Thoracic aorta (tissue), 2 donors: ENCODE results near the gene AHCTF1. TPM values are rescaled to one million over a fixed set of nuclear protein-coding genes. Genes with fewer than 3 reads are reported as not detected.

Experiments
- ATAC-seq: fragments of 150-250 bp; one replicate; pipeline ENCODE4 v1.8.0; 2017; ENCODE audit warnings: low read depth; ENCODE audit not compliant: insufficient number of reproducible peaks, low FRiP score
- DNase-seq: peaks from one replicate; pipeline ENCODE4 v3.0.0-alpha.2; 2020; ENCODE audit warnings: low spot score
- H3K27ac ChIP-seq, 2 donors: fragments of 200-600 bp; sonication (generic); 1 replicate in 1 of 2; 2 replicates in 1 of 2; pipeline ENCODE4 v1.5.1; 2016; ENCODE audit warnings: mild to moderate bottlenecking in 2 of 2, moderate library complexity in 2 of 2
- H3K27me3 ChIP-seq: fragments of 200-600 bp; sonication (generic); replicated peaks from 2 replicates; pipeline ENCODE4 v1.6.0; 2016; ENCODE audit warnings: mild to moderate bottlenecking; ENCODE audit not compliant: insufficient read depth
- H3K36me3 ChIP-seq: fragments of 200-600 bp; sonication (generic); one replicate; pipeline ENCODE4 v1.5.1; 2016
- H3K4me1 ChIP-seq, 2 donors: fragments of 200-600 bp; sonication (generic); 1 replicate in 1 of 2; 2 replicates in 1 of 2; pipeline versions ENCODE4 v1.5.1 to v1.6.0; 2016; ENCODE audit warnings: low read depth in 2 of 2, mild to moderate bottlenecking in 1 of 2; ENCODE audit not compliant: control insufficient read depth in 1 of 2
- H3K4me3 ChIP-seq: fragments of 200-600 bp; sonication (generic); 2 replicates; pipeline ENCODE4 v1.5.1; 2016; ENCODE audit warnings: mild to moderate bottlenecking
- H3K9me3 ChIP-seq: fragments of 200-600 bp; sonication (generic); 2 replicates; pipeline ENCODE4 v1.5.1; 2016
- CTCF ChIP-seq: fragments of 200-600 bp; sonication (generic); IDR thresholded peaks from one replicate; pipeline ENCODE4 v1.5.1; 2019; ENCODE audit warnings: antibody characterized with exemption
- total RNA-seq, 2 donors: library from RNA; depleted of rRNA; stranded (reverse); fragments of >200 nt; gene quantifications; one replicate each; pipeline versions ENCODE4 v1.1.0 to v1.2.3, GENCODE V29; 2016

The AHCTF1 gene
- total RNA-seq, 2 donors from 2014 or later, result 36.3 to 69.2 TPM

GRCh38 chr1:246906833-246907232 is 24.9 kb downstream of the AHCTF1 start:
- no peak for TF ChIP-seq CTCF
- ATAC-seq (no peak), DNase-seq (no peak)
- no peaks in the 10 kb centered on the region for H3K27me3 ChIP-seq
- H3K9me3 ChIP-seq, result no peaks in the 10 kb centered on the region
- peaks cover 23% of the 10 kb centered on the region for H3K36me3 ChIP-seq
- no peaks in the 10 kb centered on the region for H3K4me1 ChIP-seq
- no peak overlapping the region for H3K4me3 ChIP-seq
- no peak overlapping the region for H3K27ac ChIP-seq

DNA sequence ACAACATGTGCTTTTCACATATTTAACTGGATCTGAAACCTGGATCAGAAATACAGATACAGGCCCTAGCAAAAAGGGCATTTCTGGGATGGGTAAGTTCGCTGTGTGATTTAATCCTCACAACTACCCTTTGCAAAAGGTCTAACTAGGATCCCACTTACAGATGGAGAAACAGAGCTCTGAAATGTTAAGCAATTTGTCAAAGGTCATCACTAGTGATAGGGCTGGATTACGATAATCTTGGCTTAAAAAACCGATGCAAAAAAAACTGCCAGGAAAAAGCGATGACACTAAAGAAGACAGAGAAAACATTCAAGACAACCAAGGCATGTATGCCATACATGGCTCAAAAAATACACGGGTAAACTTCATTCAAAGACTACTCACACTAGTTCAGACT is 29.9 kb downstream of the AHCTF1 start:
- TF ChIP-seq CTCF, result no peak
- Histone ChIP-seq H3K4me1 (no peaks in the 10 kb centered on the region), H3K4me3 (no peak overlapping the region), H3K27me3 (no peaks in the 10 kb centered on the region), H3K36me3 (peaks cover 52% of the 10 kb centered on the region), H3K27ac (no peak overlapping the region), H3K9me3 (no peaks in the 10 kb centered on the region)
- no peak for DNase-seq
- no peak for ATAC-seq

DNA sequence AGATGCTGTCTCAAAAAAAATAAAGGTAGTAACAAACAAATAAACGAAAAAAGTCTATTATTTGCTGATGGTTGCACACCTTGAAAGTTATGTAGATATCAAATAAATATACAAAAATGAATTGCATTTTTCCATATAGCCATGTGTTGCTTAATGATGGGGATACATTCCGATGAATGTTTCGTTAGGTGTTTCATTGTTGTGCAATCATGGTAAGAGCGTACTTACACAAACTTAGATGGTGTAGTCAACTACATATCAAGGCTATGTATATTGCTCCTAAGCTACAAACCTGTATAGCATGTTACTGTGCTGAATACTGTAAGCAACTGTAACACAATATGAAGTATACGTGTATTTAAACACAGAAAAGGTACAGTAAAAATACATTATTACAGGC is 34.4 kb downstream of the AHCTF1 start:
- H3K27me3 ChIP-seq, result no peaks in the 10 kb centered on the region
- no peak for TF ChIP-seq CTCF
- ATAC-seq, result no peak
- H3K9me3 ChIP-seq, result no peaks in the 10 kb centered on the region
- no peak overlapping the region for H3K4me3 ChIP-seq
- H3K4me1 ChIP-seq, result no peaks in the 10 kb centered on the region
- H3K36me3 ChIP-seq, result peaks cover 55% of the 10 kb centered on the region
- H3K27ac ChIP-seq, result no peak overlapping the region
- DNase-seq, result no peak

DNA sequence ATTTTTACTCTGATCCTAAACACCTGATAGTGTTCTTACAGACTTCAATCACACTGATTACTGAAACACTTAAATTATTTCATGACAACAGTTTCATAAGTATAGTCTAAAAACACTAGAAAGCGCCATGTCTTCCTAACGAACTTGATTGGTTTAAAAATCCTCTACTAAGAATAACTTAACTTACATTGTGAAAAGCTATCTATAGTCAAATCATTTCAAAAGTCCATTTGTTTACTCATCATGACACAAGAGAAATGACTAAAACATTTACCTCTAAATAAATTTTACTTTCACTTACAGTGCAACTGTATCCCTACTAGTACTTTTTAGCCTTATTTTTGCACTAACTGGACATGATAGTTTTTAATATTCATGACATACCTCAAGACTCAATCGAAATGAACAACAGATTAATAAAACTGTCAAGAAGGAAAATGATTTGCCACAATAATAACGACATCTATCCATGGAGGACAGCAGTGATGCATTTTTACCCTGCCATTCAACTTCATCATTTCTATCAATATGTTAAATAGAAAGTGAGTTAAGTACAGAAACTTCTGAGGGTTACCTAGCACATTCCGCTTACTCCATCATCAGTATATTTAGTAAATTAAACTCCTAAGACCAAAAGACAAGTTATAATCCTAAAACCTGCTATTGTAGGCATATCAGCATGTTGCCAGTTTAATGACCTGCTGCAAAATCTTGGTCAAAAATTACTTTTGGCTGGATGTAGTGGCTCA is 38.4 kb downstream of the AHCTF1 start:
- no peaks in the 10 kb centered on the region for H3K27me3 ChIP-seq
- H3K36me3 ChIP-seq, result peaks cover 53% of the 10 kb centered on the region
- H3K27ac ChIP-seq, result no peak overlapping the region
- ATAC-seq (no peak), DNase-seq (no peak)
- H3K4me1 ChIP-seq, result no peaks in the 10 kb centered on the region
- TF ChIP-seq CTCF, result no peak
- H3K9me3 ChIP-seq, result no peaks in the 10 kb centered on the region
- no peak overlapping the region for H3K4me3 ChIP-seq

DNA sequence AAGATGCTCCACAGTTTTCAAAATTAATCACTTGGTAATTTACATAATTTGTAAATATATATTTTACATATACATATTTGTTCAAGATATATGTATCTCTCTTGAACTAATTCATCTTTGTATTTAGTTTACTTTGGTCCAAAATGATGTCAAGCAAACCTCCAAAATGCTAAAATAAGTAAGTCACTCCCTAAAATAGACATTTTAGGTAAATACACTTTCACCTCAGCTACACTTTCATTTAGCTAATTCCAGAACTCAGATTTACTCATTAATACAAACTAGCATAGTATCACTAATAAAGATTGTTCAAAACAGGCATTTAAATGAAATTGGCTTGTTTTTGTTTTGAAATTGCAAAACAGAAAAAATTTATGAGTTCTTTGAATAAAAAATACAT is 40.6 kb downstream of the AHCTF1 start:
- Histone ChIP-seq H3K4me3 (no peak overlapping the region), H3K27ac (no peak overlapping the region), H3K4me1 (no peaks in the 10 kb centered on the region), H3K36me3 (peaks cover 48% of the 10 kb centered on the region), H3K9me3 (no peaks in the 10 kb centered on the region), H3K27me3 (no peaks in the 10 kb centered on the region)
- ATAC-seq (no peak), DNase-seq (no peak)
- TF ChIP-seq CTCF, result no peak
